ENCODE measurements around the gene ERCC6L2.

ERCC6L2 gene, protein sequence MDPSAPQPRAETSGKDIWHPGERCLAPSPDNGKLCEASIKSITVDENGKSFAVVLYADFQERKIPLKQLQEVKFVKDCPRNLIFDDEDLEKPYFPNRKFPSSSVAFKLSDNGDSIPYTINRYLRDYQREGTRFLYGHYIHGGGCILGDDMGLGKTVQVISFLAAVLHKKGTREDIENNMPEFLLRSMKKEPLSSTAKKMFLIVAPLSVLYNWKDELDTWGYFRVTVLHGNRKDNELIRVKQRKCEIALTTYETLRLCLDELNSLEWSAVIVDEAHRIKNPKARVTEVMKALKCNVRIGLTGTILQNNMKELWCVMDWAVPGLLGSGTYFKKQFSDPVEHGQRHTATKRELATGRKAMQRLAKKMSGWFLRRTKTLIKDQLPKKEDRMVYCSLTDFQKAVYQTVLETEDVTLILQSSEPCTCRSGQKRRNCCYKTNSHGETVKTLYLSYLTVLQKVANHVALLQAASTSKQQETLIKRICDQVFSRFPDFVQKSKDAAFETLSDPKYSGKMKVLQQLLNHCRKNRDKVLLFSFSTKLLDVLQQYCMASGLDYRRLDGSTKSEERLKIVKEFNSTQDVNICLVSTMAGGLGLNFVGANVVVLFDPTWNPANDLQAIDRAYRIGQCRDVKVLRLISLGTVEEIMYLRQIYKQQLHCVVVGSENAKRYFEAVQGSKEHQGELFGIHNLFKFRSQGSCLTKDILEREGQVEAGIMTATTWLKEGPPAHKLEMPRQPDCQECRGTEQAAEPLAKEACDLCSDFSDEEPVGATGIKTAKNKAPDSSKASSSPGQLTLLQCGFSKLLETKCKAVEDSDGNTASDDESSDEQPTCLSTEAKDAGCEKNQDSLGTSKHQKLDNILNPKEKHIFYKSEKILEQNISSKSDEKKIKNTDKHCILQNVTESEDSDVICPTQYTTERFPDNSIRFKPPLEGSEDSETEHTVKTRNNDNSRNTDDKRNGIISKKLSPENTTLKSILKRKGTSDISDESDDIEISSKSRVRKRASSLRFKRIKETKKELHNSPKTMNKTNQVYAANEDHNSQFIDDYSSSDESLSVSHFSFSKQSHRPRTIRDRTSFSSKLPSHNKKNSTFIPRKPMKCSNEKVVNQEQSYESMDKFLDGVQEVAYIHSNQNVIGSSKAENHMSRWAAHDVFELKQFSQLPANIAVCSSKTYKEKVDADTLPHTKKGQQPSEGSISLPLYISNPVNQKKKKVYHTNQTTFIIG (N-terminal part only)

DNA sequence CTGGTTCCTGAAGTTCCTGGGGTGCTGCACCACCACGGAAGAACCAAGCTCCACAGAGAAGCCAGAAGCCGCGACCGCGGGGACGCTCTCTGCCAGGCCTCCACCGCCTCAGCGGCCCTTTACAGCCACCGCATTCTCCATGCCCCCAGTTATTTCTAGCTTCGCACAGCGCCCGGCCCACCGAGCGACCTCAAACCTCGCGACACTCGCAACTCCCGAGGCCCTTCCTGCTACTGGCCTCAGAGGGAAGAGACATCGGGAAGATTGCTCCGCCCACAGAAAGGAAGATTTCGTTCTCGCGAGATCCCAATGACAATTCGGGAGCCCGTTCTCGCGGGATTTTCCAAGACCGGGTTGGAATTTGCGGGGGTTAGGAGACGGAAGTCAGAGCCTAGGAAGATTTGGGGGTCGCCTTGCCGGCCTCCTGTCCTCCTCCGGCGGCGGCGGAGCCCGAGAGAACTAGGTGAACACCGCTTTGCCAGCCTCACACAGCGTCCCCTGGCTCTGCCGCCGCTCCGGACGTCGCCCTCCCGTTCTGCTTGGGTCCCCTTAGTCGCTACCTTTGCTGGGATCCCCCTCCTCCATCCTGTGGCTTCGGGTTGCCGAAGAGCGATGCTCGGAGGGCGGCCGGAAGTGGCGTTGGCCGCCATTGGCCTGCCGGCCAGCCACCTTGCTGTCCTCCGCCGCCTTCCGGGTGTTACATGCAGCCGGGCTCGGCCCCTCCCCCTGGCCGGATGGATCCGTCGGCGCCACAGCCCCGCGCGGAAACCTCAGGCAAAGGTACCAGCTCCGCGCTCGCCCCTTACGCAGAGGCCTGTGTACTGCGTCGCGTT, at the start of gene ERCC6L2:
Gene ERCC6L2 (plus strand): TSS at position 387 of the 833 bp plus-strand sequence. CDS start 348 bp downstream, at position 735.
- peak; percentile 96 for DNase-seq (ENCODE audit: low read depth)

GRCh38 chr9:95826183-95826838, 49.2 kb upstream of the ERCC6L2 start:
- no peak for DNase-seq (ENCODE audit: low read depth)

DNA sequence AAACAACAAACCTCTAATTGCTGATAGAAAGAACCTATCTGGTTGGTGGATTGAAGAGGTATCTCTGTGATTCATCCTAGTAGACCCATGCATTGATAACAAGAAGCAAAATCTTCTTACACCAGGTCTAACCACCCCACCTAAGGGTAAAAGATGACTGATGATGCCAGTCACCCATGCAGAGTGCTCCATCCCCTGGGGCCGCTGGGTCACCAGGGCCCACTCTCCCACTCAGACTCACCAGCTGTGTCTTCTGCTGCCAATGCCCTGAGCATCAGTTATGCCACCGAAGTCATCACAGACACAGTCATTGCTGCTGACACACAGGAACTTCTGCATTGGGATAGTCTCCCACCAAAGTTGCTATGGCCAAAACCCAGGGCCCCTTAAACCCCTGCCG, 44.7 kb upstream of the ERCC6L2 start:
- DNase-seq (ENCODE audit: low read depth), result no peak

GRCh38 chr9:95831810-95832209, 43.7 kb upstream of the ERCC6L2 start:
- DNase-seq (ENCODE audit: low read depth), result no peak

- DNase-seq (ENCODE audit: low read depth), result no peak
These were observed 41.8 kb upstream of the ERCC6L2 start for GRCh38 chr9:95833546-95834178.

DNA sequence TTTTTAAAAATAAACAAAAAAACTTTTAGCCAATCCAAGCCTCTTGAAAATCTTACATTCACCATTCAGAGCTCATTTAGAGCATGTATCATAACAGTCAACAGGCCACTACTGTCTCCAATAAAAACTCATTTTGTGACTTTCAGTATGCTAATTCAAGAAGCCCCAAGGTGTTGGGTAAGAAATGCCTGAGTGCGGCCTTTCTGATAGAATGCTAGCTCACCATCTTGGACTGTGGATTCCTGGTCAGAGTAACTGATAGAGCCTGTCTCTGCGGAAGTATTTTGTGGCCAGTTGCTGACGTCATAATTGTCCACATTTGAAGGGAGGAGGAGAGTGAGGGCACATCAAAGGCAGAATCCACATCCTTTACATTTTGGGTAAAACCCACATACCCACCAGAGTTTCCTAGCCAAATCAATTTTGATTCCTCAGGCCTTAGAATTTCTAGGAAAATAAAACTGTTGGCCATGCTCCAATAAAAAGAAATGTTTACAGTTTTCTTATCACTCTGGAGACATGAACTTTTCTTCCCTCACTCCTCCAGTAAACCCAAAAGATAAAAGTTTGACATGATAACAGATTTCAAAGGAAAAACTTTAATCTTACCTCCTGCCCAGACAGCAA, 41.1 kb upstream of the ERCC6L2 start:
- no peak for DNase-seq (ENCODE audit: low read depth)

DNA sequence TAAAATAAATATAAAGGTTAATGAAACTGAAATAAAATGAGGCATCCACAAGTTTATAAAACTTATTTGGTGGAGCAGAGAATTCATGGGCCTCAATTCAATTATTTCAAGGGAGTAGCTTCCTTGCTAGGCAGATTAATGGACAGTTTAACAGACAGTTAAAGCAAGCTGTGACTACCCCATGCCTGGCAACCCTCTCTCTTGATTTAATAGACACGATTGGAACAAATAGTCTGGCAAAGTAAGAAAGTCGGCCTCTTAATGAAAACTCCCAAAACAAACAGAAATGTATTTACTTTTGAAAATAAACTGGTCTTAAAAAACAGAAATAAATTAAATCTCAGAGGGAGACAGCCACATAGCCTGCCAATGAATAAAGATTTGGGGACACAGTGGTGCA, 40.1 kb upstream of the ERCC6L2 start:
- DNase-seq (ENCODE audit: low read depth), result no peak

- no peak for DNase-seq (ENCODE audit: low read depth)
These were observed 39.4 kb upstream of the ERCC6L2 start for GRCh38 chr9:95836072-95836471.

DNA sequence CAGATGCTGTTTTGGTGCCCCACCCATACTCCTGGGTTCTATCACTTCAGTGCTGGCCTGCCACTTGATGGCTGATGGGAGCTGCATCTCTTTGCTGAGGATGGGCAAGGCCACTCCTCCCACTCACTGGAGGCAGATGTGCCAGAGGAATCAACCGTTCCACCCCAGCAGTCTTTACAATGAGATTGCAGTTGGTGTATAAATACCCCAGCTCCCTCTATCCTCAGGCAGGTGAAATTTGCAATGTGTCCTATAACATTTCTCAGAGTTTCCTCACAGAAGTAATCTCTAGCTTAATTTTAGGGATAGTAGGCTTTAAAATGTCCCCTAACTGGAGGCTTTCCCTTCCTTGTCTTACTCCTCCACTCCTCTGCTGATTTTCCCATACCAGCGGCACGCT, 36.5 kb upstream of the ERCC6L2 start:
- no peak for DNase-seq (ENCODE audit: low read depth)

GRCh38 chr9:95840074-95840473, 35.4 kb upstream of the ERCC6L2 start:
- no peak for DNase-seq (ENCODE audit: low read depth)

DNA sequence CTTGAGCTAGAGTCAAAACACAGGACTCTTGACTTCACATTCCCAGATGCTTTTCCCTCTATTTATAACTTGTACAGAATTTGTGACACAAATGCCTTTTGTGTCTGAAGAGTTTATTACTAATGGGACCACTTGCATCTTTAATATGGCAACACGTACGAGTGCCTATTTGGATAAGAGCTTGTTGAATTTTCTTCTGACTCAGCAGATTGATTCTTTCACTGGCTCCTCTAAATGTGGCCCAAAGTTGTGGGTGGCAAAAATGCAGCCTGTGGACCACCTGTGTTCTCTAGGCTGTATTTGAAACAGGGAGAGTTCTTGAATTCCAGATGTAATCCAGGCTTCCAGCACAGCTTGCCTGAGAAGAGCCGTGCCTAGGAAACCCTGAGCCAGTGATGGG, 34.1 kb upstream of the ERCC6L2 start:
- no peak for DNase-seq (ENCODE audit: low read depth)

GRCh38 chr9:95845751-95846150, 29.7 kb upstream of the ERCC6L2 start:
- no peak for DNase-seq (ENCODE audit: low read depth)

DNA sequence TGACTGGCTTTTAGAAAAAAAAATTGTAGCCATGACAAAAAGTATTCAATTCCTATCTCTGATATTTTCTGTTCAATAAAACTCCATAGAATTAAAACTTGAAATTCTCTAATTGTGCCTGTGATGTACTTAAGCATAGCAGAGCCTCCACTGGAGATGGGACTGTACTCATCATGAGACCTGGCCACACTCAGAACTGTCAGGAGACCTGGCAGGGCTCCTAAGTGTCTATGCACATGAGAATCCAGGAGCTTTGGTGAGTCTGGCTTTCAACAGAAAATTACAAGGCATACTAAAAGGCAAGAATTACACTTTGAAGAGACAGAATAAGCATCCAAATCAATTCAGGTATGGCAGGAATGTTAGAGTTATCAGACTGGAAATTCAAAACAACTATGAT, 26.7 kb upstream of the ERCC6L2 start:
- DNase-seq (ENCODE audit: low read depth), result no peak

DNA sequence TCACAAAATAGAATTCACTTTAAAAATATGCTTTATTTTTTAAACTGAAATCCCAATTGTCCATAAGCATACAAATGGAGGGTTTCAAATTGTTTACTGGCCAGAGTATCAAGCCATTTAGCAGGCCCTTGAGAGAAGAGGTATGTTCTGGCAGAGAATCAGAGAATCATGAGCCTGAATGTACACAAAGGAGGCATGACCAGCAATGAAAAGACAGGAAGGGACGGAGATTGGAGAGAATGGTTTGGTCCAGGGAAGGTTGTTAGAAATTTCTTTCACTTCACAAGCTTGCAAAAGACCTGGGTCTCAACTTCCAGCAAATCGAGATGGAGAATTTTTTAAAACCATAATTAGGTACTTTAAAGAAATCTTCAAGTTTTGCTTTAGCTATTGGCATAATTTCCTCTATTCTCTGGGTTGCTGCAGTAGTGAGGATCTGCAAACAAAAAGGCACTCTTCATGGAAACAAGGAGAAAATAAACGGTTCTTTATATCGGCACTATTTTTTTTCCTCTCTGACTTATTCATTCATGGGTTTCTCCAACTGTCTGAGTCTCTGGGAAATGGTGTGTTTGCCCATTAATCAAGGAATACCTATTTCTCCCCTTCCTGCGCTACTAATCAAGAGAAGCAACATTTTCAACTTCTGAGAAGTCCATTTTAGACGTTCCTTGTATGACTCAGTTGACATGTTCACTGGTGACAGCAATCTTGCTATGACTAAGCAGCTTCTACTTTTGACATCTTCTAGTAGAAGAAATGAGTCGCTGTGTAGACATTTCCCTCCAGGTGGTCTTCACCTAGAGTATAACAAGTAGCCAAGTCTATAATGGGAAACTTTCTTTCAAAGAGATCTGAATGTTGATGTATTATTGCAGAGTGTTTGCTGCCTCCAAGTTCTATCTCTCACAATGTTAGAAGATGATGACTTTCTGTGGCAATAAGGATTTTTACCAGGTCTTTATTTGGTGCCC, 23.1 kb upstream of the ERCC6L2 start:
- DNase-seq (ENCODE audit: low read depth), result peak; percentile 13

GRCh38 chr9:95854386-95855020, 21.0 kb upstream of the ERCC6L2 start:
- DNase-seq (ENCODE audit: low read depth), result peak; percentile 22

DNA sequence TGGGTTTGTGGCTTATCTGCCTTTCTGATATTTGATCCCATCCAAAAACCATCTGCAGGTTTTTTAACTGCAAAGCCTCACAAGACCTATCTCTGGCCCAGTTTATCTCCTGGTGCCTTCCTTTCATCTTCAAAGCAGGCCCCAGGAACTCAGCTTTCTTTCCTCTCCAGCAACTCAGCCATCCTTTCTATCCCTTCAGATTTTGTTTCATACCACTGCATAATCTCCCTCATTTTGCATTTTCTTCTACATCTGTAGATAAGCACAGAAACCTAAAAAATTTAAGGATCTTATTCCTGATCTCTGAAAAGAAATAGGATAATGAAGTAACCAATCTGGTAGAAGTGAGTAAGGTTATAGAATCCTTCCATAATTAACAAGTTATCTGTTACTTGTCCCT, 19.5 kb upstream of the ERCC6L2 start:
- DNase-seq (ENCODE audit: low read depth), result no peak

DNA sequence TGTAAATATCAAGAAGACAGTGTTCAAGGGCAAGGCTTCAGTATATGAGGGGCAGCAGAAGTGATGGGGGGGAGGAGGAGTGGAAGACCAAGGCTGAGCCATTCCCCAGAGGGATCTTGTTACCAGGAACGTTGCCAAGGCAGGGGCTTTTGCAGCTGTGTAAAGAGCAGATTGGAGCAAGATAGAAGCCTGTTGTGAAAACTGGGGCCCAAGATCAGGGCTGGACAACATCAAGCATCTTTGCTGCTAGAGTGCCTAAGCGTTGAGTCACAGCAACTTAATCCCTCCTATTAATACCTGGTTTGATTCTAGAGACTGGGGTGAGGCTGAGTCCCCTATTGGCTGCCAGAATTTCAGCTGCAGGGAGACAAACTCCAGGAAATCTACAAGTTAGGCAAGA, 18.4 kb upstream of the ERCC6L2 start:
- no peak for DNase-seq (ENCODE audit: low read depth)

DNA sequence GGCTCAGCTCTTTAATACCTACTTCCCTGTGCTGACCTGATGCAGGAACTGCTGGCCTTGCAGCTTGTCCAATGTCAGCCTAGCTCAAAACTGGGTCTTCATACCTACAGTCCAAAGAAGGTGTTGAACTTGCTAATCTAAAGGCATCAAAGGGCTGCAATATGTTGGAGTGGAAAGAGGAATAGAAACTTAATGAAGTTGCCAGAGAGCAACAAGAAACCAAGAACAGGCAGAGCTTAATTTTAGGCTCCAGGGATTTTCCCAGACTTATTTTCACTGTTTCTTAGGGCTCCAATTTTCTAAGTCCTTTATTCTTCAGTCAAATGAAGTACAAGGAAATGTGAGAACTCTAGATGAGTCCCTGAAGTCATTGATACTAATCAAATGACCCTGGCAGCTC, 17.6 kb upstream of the ERCC6L2 start:
- no peak for DNase-seq (ENCODE audit: low read depth)
